HepG2 (cell line): ENCODE results near the gene ROPN1B.

Source experiments
- ESRRA ChIP-seq: sonication (generic); formaldehyde crosslinking; IDR thresholded peaks from 2 replicates; pipeline ENCODE4 v1.5.1; 2020; ENCODE audit warnings: mild to moderate bottlenecking, low read depth, missing genetic modification reagents
- HNRNPLL ChIP-seq: fragments of 200-400 bp; formaldehyde crosslinking; IDR thresholded peaks from 2 replicates; pipeline ENCODE4 v1.6.1; 2017; ENCODE audit warnings: mild to moderate bottlenecking, low read depth, low read length; ENCODE audit not compliant: poor library complexity, severe bottlenecking
- MBNL3 ChIP-seq: fragments of 250-450 bp; sonication (Bioruptor Pico); conservative IDR thresholded peaks from 2 replicates; pipeline ENCODE4 v1.8.0; 2022; ENCODE audit warnings: mild to moderate bottlenecking, inconsistent platforms
- NFE2L2 ChIP-seq: fragments of 150-350 bp; IDR thresholded peaks from 2 replicates; pipeline ENCODE4 v1.6.1; 2014; ENCODE audit warnings: low read length
- RXRA ChIP-seq: sonication (generic); formaldehyde crosslinking; IDR thresholded peaks from 2 replicates; pipeline ENCODE4 v1.5.1; 2020; ENCODE audit warnings: missing genetic modification reagents
- SAFB2 ChIP-seq: sonication (generic); formaldehyde crosslinking; IDR thresholded peaks from 2 replicates; pipeline ENCODE4 v1.5.1; 2020; ENCODE audit warnings: missing genetic modification reagents, low read depth, mild to moderate bottlenecking, borderline replicate concordance
- STAT5B ChIP-seq: sonication (generic); formaldehyde crosslinking; IDR thresholded peaks from 2 replicates; pipeline ENCODE4 v1.4.0; 2020; ENCODE audit warnings: missing genetic modification reagents
- TARDBP ChIP-seq: sonication (generic); formaldehyde crosslinking; IDR thresholded peaks from 2 replicates; pipeline ENCODE4 v1.8.0; 2022; ENCODE audit warnings: mild to moderate bottlenecking, missing genetic modification reagents
- ZNF282 ChIP-seq: fragments of 450-650 bp; IDR thresholded peaks from 2 replicates; pipeline ENCODE4 v1.6.1; 2018; ENCODE audit not compliant: partially characterized antibody
- ZNF777 ChIP-seq: sonication (generic); formaldehyde crosslinking; IDR thresholded peaks from 2 replicates; pipeline ENCODE4 v1.4.0; 2020; ENCODE audit warnings: missing genetic modification reagents
- TF ChIP-seq, protein P1 (sequence below): sonication (generic); formaldehyde crosslinking; IDR thresholded peaks from 2 replicates; pipeline ENCODE4 v1.4.0; 2020; ENCODE audit warnings: missing genetic modification reagents
- TF ChIP-seq, protein P2 (sequence below): sonication (generic); formaldehyde crosslinking; IDR thresholded peaks from 2 replicates; pipeline ENCODE4 v1.5.0; 2020; ENCODE audit warnings: mild to moderate bottlenecking, missing genetic modification reagents, moderate library complexity

DNA sequence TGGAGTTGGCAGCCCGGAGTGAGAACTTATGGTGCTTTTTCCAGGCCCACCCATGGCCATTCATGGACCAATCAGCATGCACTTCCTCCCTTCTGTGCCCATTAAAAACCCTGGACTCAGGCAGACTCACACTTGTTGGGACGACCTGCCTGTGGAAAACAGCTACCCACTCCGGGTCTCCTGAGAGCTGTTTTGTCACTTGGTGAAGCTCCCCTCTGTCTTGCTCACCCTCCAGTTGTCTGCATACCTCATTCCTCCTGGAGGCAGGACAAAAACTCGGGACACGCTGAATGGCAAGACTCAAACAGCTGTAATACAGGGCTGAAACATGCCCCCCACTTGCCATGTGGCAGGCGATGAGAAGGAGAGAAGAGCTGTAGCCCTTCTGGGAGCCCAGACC, 35.2 kb downstream of the ROPN1B start:
- TF ChIP-seq NFE2L2, result no peak
- no peak for TF ChIP-seq HNRNPLL
- TF ChIP-seq, protein P1, sequence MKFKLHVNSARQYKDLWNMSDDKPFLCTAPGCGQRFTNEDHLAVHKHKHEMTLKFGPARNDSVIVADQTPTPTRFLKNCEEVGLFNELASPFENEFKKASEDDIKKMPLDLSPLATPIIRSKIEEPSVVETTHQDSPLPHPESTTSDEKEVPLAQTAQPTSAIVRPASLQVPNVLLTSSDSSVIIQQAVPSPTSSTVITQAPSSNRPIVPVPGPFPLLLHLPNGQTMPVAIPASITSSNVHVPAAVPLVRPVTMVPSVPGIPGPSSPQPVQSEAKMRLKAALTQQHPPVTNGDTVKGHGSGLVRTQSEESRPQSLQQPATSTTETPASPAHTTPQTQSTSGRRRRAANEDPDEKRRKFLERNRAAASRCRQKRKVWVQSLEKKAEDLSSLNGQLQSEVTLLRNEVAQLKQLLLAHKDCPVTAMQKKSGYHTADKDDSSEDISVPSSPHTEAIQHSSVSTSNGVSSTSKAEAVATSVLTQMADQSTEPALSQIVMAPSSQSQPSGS, result no peak
- no peak for TF ChIP-seq ZNF282
- TF ChIP-seq SAFB2 (CRISPR knock-in tag), result no peak
- no peak for TF ChIP-seq MBNL3
- TF ChIP-seq TARDBP (CRISPR knock-in tag), result no peak
- TF ChIP-seq, protein P2, sequence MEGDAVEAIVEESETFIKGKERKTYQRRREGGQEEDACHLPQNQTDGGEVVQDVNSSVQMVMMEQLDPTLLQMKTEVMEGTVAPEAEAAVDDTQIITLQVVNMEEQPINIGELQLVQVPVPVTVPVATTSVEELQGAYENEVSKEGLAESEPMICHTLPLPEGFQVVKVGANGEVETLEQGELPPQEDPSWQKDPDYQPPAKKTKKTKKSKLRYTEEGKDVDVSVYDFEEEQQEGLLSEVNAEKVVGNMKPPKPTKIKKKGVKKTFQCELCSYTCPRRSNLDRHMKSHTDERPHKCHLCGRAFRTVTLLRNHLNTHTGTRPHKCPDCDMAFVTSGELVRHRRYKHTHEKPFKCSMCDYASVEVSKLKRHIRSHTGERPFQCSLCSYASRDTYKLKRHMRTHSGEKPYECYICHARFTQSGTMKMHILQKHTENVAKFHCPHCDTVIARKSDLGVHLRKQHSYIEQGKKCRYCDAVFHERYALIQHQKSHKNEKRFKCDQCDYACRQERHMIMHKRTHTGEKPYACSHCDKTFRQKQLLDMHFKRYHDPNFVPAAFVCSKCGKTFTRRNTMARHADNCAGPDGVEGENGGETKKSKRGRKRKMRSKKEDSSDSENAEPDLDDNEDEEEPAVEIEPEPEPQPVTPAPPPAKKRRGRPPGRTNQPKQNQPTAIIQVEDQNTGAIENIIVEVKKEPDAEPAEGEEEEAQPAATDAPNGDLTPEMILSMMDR (CRISPR knock-in tag), result no peak
- TF ChIP-seq ESRRA (CRISPR knock-in tag), result no peak
- TF ChIP-seq STAT5B (CRISPR knock-in tag), result no peak
- TF ChIP-seq ZNF777, result no peak
- TF ChIP-seq RXRA, result no peak
